ENCODE measurements around the gene FRMD4B.

Gene FRMD4B

DNA sequence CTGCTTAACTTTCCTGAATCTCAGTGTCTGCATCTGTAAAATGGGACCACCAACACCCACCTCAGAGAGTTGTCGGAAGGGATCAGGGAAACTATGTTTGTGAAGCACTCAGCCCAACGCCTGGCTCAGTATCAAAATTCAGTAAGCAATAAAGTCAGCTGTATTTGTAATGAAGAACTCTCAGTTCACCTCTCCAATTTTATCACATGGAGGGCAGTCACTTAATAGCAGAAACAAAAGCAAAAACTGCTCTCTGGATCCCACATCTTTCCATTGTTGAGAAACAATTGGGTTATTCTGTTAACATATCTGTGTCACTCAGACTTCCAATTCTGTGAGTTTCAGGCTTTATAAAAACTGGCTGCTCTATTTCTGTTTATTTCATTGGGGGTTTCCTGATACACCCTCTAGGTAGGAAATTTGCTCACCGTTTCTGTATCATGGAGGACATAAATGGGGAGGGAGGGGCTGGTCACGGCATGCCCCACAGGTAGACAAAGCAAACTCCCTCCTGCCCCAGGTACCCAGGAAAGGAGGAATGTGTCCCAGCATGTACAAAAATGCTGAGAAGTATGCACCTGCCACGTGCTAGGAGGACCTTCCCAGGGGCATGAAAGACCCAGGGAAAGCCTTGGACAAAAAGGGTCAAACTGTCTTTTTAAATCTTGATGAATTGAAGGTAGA, 182.1 kb downstream of the FRMD4B start:
- Histone ChIP-seq H3K27ac (replicated peaks) (no peak overlapping the region), H3K27me3 (ENCODE audit: insufficient read depth, poor library complexity, severe bottlenecking) (no peaks in the 10 kb centered on the region), H3K4me3 (replicated peaks; ENCODE audit: insufficient read depth, low read length) (no peak overlapping the region)
- TF ChIP-seq SPI1 (IDR thresholded peaks at IDR 0.05; ENCODE audit: borderline replicate concordance, low read depth) (no peak), POLR2AphosphoS5 (IDR thresholded peaks at IDR 0.05; ENCODE audit: low read depth) (no peak), GABPA (IDR thresholded peaks at IDR 0.05; ENCODE audit: low read depth) (no peak)
- TF ChIP-seq, protein P1, sequence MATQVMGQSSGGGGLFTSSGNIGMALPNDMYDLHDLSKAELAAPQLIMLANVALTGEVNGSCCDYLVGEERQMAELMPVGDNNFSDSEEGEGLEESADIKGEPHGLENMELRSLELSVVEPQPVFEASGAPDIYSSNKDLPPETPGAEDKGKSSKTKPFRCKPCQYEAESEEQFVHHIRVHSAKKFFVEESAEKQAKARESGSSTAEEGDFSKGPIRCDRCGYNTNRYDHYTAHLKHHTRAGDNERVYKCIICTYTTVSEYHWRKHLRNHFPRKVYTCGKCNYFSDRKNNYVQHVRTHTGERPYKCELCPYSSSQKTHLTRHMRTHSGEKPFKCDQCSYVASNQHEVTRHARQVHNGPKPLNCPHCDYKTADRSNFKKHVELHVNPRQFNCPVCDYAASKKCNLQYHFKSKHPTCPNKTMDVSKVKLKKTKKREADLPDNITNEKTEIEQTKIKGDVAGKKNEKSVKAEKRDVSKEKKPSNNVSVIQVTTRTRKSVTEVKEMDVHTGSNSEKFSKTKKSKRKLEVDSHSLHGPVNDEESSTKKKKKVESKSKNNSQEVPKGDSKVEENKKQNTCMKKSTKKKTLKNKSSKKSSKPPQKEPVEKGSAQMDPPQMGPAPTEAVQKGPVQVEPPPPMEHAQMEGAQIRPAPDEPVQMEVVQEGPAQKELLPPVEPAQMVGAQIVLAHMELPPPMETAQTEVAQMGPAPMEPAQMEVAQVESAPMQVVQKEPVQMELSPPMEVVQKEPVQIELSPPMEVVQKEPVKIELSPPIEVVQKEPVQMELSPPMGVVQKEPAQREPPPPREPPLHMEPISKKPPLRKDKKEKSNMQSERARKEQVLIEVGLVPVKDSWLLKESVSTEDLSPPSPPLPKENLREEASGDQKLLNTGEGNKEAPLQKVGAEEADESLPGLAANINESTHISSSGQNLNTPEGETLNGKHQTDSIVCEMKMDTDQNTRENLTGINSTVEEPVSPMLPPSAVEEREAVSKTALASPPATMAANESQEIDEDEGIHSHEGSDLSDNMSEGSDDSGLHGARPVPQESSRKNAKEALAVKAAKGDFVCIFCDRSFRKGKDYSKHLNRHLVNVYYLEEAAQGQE (IDR thresholded peaks at IDR 0.05; ENCODE audit: insufficient replicate concordance, low read depth), result no peak
- TF ChIP-seq, protein P2, sequence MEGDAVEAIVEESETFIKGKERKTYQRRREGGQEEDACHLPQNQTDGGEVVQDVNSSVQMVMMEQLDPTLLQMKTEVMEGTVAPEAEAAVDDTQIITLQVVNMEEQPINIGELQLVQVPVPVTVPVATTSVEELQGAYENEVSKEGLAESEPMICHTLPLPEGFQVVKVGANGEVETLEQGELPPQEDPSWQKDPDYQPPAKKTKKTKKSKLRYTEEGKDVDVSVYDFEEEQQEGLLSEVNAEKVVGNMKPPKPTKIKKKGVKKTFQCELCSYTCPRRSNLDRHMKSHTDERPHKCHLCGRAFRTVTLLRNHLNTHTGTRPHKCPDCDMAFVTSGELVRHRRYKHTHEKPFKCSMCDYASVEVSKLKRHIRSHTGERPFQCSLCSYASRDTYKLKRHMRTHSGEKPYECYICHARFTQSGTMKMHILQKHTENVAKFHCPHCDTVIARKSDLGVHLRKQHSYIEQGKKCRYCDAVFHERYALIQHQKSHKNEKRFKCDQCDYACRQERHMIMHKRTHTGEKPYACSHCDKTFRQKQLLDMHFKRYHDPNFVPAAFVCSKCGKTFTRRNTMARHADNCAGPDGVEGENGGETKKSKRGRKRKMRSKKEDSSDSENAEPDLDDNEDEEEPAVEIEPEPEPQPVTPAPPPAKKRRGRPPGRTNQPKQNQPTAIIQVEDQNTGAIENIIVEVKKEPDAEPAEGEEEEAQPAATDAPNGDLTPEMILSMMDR (IDR thresholded peaks at IDR 0.05; ENCODE audit: insufficient read depth, low read length), result no peak
- DNase-seq (ENCODE audit: low read depth in 1 of 2, low spot score in 1 of 2), result no peak

DNA sequence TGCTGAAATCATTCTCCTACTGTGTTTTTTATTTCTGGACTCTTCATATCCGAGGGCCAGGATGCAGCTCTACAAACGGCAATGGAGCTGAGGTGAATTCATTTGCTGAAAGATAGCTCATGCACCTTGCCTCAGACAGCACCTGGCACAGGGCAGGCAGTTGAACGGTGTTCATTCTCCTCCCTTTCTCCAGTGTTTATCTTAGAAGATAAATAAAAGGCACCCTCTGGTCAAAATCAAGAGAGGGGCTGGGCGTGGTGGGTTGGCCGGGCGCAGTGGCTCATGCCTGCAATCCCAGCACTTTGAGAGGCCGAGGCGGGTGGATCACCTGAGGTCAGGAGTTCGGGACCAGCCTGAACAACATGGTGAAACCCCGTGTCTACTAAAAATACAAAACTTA, 184.2 kb downstream of the FRMD4B start:
- no peak overlapping the region for H3K27ac ChIP-seq (replicated peaks)
- TF ChIP-seq, protein P1 (IDR thresholded peaks at IDR 0.05; ENCODE audit: insufficient replicate concordance, low read depth), result no peak
- TF ChIP-seq, protein P2 (IDR thresholded peaks at IDR 0.05; ENCODE audit: insufficient read depth, low read length), result no peak
- TF ChIP-seq SPI1 (IDR thresholded peaks at IDR 0.05; ENCODE audit: borderline replicate concordance, low read depth) (no peak), POLR2AphosphoS5 (IDR thresholded peaks at IDR 0.05; ENCODE audit: low read depth) (no peak), GABPA (IDR thresholded peaks at IDR 0.05; ENCODE audit: low read depth) (no peak)
- DNase-seq (ENCODE audit: low read depth in 1 of 2, low spot score in 1 of 2), result no peak

DNA sequence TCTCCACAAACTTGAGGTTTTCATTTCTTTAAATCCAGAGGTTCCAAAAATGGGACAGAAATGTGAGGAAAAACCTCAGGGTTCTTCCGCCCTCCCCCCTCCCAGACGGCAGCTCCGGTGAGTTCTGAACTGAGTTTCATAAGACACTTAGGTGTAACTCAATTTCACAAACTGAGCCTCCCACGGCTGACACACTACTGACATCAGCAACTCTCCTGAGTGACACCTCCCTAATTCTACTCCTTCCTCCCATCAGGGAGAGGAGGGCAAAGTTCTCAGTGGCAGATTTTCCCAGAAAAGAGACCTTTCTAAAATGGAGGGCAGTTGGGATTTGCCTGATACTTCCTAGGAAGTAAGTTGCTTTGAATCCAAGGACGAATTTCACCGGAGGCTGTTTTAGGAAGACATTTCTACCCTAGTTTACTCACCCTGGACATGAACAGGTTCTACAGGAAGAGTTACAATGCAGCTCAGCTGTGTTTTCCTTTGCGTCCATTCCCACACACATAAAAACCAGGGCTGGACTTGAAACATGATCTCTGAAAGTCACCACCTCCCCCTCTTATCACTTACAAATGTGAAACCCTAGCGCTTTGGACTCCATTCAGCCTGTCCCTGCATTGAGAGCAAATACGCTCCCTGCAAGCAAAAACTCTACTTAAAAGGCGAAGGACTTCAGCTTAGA, 185.4 kb downstream of the FRMD4B start:
- no peaks in the 10 kb centered on the region for H3K27me3 ChIP-seq (ENCODE audit: insufficient read depth, poor library complexity, severe bottlenecking)
- no peak overlapping the region for H3K4me3 ChIP-seq (replicated peaks; ENCODE audit: insufficient read depth, low read length)
- DNase-seq (ENCODE audit: low read depth in 1 of 2, low spot score in 1 of 2), result no peak
- H3K27ac ChIP-seq (replicated peaks), result no peak overlapping the region
- TF ChIP-seq, protein P1 (IDR thresholded peaks at IDR 0.05; ENCODE audit: insufficient replicate concordance, low read depth), result no peak
- TF ChIP-seq GABPA (IDR thresholded peaks at IDR 0.05; ENCODE audit: low read depth) (no peak), POLR2AphosphoS5 (IDR thresholded peaks at IDR 0.05; ENCODE audit: low read depth) (no peak), SPI1 (IDR thresholded peaks at IDR 0.05; ENCODE audit: borderline replicate concordance, low read depth) (no peak)
- TF ChIP-seq, protein P2 (IDR thresholded peaks at IDR 0.05; ENCODE audit: insufficient read depth, low read length), result no peak

More for the DNA sequence above, 184.2 kb downstream of the FRMD4B start:
- Histone ChIP-seq H3K4me3 (replicated peaks; ENCODE audit: insufficient read depth, low read length) (no peak overlapping the region), H3K27me3 (ENCODE audit: insufficient read depth, poor library complexity, severe bottlenecking) (no peaks in the 10 kb centered on the region)
